HG03469 (cell line): ENCODE data around the gene BAMBI.
A peak's percentile ranks its signal among the peaks of the same experiment; 100 is the strongest.
"Not testable (repeated sequence)": the region's sequence is repeated elsewhere in the genome, so short reads cannot be mapped to it uniquely, and the experiment has no call there.

Experiments
- ATAC-seq: cut with Tn5 transposase; IDR thresholded peaks from one replicate; pipeline ENCODE4 v1.9.1; 2021; ENCODE audit warnings: mild to moderate bottlenecking, moderate library complexity, moderate number of reproducible peaks; ENCODE audit not compliant: unreplicated experiment

The BAMBI gene

GRCh38 chr10:28676968-28677887 lies at the start of gene BAMBI:
Gene BAMBI (plus strand): TSS chr10:28677521. CDS start chr10:28677898, 377 bp downstream.
- peak; percentile 97 for ATAC-seq

DNA sequence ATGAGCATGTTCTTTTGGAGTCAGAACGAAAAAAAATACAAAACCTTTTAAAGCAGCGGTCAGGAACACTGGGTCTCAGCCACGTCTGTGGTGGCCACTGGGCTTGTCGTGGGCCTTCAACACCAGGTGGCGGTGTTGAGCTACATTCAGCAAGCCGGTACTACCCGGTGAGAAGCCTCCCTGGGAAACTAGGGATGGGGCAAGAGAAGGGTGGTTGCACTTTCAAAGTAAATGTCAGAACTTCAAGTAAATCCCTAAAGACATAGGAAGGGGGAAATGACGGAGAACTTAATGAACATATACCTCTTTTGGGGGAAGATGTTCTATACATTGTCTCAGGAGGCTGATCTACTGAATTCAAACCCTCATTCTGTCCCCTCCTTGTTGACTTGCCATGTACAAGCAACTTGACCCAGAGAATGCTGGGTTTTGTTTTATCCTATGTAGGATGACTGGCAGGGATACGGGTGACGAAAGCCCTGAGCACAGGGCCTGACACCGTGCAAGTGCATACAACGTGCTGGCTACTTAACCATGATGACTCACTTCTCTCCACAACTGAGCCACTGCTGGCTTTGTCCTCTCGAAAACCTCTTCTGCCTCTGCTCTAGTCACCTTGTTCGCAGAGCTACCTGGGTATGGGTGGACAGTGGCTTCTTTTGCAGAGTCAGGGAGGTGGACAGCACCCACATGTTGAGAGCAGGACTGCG lies 49.0 kb upstream of the BAMBI start:
- no peak for ATAC-seq

DNA sequence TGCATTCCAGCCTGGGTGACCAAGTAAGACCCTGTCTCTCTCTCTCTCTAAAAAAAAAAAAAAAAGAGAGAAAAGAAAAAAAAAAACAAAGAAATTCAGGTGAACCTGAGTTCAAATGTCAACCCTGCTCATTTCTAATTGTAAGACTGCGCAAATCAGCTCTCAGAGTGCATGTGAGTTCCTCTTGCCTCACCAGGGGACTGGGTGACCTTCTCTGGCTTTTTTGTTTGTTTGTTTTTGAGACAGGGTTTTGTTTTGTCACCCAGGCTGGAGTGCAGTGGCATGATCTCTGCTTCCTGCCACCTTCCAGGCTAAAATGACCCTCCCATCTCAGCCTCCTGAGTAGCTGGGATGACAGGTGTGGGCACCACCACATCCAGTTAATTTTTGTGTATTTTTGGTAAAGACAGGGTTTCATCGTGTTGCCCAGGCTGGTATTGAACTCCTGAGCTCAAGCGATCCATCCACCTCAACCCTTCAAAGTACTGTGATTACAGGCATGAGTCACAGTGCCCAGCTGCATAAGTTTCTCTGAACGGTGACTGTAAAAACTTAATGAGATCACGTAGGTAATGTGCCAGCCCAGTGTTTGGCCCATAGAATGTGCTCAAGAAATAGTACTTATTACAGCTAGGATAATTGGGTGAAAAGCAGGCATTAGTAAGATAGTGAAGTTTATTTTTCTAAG lies 45.3 kb upstream of the BAMBI start:
- ATAC-seq: no peak

GRCh38 chr10:28632584-28632945 lies 44.8 kb upstream of the BAMBI start:
- ATAC-seq: no peak

- ATAC-seq: no peak
These were observed 43.6 kb upstream of the BAMBI start for GRCh38 chr10:28633750-28634149.

DNA sequence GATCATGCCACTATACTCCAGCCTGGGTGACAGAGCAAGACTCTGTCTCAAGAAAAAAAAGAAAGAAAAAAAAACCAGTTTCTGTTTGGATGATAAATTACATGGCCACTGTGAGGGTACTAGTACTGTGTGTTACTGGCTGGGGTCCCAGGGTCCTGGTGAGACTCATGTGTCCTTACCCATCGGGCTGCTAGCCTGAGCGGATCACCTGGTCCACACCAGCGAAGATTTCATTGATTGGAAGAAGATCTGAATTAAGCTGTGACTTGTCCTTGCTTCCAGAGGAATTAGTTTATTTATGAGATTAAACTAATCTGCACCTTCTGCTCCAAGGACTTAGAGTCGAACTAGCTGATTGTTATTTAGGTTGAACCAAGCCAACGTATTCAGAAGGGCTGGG lies 40.0 kb upstream of the BAMBI start:
- ATAC-seq: no peak

GRCh38 chr10:28638392-28638791 lies 38.9 kb upstream of the BAMBI start:
- ATAC-seq: no peak

GRCh38 chr10:28640551-28640950 lies 36.8 kb upstream of the BAMBI start:
- ATAC-seq: no peak

DNA sequence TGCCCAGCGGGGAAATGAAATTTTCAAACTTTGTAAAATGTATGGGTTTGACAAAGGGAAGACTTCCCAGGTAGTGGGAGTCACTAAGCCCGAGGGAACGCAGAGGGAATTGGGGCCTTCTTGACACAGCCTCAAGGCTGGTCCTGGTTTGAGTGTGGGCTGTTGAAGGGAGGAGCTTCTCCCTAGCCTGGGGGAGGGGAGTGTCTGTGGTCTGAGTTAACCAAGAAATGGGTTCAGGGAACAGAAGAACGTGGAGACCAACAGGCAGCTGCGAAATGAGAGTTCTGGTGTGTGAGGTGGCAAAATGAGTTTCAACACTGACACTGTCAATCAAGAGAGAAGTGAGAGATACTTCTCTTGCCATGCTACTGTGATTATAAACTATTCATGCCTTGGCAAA lies 32.7 kb upstream of the BAMBI start:
- ATAC-seq: no peak

DNA sequence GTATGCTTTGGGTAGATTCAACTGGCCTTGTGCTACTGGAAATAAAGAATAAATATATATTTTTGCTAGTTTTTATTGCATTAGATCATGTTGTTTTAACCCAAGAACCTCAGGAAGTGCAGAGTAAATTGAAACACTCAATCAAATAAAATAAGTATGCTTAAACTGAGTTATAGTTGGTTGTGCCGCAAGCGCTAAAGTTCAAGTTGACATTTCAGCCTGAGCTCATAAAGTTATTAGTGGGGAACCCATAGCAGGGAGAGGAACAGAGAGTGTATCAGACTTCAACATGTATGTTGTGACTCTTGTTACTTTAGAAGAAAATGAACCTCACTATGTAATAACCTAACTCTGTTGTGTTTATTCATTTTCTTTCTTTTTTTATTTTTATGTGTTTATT lies 25.2 kb upstream of the BAMBI start:
- ATAC-seq: no peak

GRCh38 chr10:28652703-28653102 lies 24.6 kb upstream of the BAMBI start:
- no peak for ATAC-seq

- ATAC-seq: not testable (repeated sequence)
These were observed 18.5 kb upstream of the BAMBI start for GRCh38 chr10:28658824-28659223.

DNA sequence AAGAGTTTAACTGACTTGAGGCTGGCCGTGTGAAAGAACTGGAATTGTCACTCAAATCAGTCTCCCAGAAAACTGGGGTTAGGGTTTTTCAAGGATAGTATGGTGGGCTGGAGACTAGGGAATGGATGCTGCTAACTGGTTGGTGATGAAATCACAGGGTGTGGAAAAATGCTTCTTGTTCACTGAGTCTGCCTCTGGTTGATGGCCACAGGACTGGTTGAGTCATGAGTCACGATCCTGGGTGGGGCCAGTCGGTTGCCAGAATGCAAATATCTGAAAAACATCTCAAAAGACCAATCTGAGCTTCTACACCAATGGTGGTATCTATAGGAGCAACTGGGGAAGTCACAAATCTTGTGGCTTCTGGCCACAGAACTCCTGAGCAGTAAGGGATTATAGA lies 16.3 kb upstream of the BAMBI start:
- no peak for ATAC-seq

GRCh38 chr10:28663576-28664368 lies 13.5 kb upstream of the BAMBI start:
- ATAC-seq: peak; percentile 69

- ATAC-seq: no peak
These were observed 13.0 kb upstream of the BAMBI start for GRCh38 chr10:28664369-28664740.

DNA sequence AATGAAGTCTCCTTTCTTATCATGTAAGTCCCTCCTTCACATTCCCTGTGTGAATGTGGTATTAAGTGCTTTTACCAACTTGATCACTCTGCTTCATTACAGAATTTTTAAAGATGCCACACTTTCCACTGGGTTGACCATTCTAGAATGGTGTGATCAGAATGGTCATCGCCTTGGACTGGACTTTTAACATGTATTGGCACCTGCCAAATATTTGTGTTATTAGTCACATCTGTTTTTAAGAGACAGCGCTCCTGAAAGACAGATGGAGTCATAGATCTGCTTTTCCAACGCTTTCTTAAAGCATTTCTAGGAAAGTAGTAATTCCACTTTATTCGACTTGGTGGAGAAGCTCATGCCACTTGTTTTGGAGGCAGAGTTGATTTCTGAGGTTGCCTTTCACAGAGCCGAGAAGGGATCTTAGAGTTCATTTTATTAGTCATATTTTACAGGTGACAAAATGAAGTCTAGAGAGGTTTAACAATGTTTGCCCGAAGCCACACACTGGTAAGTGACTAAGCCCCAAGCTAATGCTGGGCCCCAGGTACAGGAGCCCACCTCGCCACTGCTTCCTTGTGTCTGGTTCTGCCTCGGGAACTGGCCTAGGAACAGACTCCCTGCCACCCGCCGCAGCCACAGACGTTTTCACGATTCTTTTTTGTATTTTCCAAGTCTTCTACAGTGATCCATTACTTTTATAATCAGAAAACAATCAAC lies 10.4 kb upstream of the BAMBI start:
- no peak for ATAC-seq

GRCh38 chr10:28668363-28669226 lies 8.7 kb upstream of the BAMBI start:
- no peak for ATAC-seq

GRCh38 chr10:28669227-28670173 lies 7.8 kb upstream of the BAMBI start:
- ATAC-seq: no peak
